ENCODE measurements around the gene ARL4D.

ARL4D gene

DNA sequence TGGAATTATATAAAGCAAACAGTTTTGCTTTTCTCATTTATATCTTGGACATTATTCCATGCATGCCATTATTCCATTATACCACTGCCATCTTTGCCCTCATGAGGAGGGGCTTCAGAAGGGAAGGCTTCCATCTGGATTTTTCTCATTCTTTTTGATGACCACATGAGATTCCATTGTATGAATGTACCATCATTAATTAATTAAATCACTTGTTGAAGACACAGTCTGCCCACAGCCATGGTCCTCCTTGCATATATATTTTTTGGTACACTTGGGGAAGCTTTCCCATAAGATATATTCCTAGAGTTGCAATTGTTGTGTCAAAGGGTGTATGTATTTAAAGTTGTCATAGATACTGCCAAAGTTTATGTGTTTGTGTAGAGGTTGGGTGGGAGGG, 7.1 kb downstream of the ARL4D start:
- no peaks in the 10 kb centered on the region for H3K27me3 ChIP-seq (ENCODE audit: insufficient read depth, poor library complexity, severe bottlenecking)
- DNase-seq (ENCODE audit: low spot score) (no peak), ATAC-seq (ENCODE audit: low read depth) (no peak)
- H3K27ac ChIP-seq (ENCODE audit: poor library complexity, severe bottlenecking), result no peak overlapping the region
- H3K36me3 ChIP-seq (ENCODE audit: low read depth), result peaks cover 18% of the 10 kb centered on the region
- TF ChIP-seq, protein P1, sequence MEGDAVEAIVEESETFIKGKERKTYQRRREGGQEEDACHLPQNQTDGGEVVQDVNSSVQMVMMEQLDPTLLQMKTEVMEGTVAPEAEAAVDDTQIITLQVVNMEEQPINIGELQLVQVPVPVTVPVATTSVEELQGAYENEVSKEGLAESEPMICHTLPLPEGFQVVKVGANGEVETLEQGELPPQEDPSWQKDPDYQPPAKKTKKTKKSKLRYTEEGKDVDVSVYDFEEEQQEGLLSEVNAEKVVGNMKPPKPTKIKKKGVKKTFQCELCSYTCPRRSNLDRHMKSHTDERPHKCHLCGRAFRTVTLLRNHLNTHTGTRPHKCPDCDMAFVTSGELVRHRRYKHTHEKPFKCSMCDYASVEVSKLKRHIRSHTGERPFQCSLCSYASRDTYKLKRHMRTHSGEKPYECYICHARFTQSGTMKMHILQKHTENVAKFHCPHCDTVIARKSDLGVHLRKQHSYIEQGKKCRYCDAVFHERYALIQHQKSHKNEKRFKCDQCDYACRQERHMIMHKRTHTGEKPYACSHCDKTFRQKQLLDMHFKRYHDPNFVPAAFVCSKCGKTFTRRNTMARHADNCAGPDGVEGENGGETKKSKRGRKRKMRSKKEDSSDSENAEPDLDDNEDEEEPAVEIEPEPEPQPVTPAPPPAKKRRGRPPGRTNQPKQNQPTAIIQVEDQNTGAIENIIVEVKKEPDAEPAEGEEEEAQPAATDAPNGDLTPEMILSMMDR (IDR thresholded peaks at IDR 0.05; ENCODE audit: poor library complexity, severe bottlenecking), result no peak
- H3K4me3 ChIP-seq (ENCODE audit: severe bottlenecking), result no peak overlapping the region
- H3K4me1 ChIP-seq (ENCODE audit: insufficient read depth, poor library complexity, severe bottlenecking), result peaks cover 27% of the 10 kb centered on the region
- H3K9me3 ChIP-seq (ENCODE audit: severe bottlenecking), result no peaks in the 10 kb centered on the region

DNA sequence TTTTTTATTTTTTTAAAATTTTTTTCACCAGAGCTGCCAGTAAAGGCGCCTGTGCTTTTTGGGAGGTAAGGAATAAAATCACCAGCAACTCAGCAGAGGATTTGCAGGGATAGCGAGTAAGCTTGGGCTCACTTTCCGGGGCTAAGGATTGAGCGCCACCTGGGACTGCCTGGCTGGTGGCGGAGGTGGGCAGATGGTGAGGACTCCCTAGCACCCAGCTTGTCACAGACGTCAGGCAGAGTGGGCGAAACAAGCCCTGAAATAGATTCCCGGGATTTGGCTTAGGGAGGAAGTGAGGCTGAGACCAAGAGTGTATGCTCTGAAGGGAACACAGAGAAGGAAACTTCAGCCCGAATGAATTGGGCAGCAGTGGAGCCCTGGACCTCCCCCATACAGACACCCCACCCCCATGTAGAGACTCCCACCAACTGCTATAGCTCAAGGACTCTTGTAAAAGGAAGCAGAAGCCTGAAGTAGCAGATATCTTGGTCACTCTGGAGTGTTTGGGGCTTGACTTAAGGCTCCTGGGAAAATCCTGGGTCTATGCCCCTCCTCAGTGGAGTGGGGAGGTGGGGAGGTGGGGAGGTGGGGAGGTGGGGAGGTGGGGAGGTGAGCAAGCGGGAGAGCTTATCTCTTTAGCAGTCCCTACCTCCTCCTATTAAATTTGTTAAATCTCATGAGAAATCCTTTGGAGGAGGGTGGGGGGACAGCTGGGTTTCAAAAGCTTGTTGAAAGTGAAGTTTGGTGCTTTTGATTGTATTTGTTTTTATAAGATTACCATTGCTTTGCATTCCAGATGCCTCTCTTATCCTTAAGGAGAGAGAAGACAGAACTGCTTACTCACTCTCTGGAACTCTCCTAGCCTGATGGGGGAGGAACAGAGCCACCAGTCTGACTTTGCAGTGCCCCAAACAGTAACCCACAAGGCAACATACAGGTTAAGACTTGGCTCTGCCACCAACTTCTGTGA, 8.2 kb downstream of the ARL4D start:
- TF ChIP-seq, protein P1 (IDR thresholded peaks at IDR 0.05; ENCODE audit: poor library complexity, severe bottlenecking), result no peak
- ATAC-seq (ENCODE audit: low read depth) (peak; percentile 55; the same call in 2 of the 3 replicates), DNase-seq (ENCODE audit: low spot score) (no peak)
- Histone ChIP-seq H3K27ac (ENCODE audit: poor library complexity, severe bottlenecking) (no peak overlapping the region), H3K27me3 (ENCODE audit: insufficient read depth, poor library complexity, severe bottlenecking) (no peaks in the 10 kb centered on the region), H3K9me3 (ENCODE audit: severe bottlenecking) (no peaks in the 10 kb centered on the region), H3K4me1 (ENCODE audit: insufficient read depth, poor library complexity, severe bottlenecking) (peaks cover 21% of the 10 kb centered on the region), H3K4me3 (ENCODE audit: severe bottlenecking) (no peak overlapping the region), H3K36me3 (ENCODE audit: low read depth) (peaks cover 7% of the 10 kb centered on the region)

DNA sequence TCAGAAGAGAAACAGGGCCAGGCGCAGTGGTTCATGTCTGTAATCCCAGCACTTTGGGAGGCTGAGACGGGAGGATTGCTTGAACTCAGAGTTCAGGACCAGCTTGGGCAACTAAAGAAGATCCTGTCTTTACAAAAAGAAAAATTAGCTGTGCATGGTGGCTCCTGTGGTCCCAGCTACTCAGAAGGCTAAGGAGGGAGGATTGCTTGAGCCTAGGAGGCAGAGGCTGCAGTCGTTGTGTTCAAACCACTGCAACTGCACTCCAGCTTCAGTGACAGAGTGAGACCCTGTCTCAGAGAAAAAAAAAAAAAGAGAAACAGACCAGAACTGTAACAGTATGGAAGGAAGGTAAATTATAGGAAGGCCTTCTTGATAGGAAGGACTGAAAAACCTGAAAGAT, 10.3 kb downstream of the ARL4D start:
- no peak for DNase-seq (ENCODE audit: low spot score)
- no peaks in the 10 kb centered on the region for H3K27me3 ChIP-seq (ENCODE audit: insufficient read depth, poor library complexity, severe bottlenecking)
- no peaks in the 10 kb centered on the region for H3K9me3 ChIP-seq (ENCODE audit: severe bottlenecking)
- TF ChIP-seq, protein P1 (IDR thresholded peaks at IDR 0.05; ENCODE audit: poor library complexity, severe bottlenecking), result no peak
- H3K36me3 ChIP-seq (ENCODE audit: low read depth), result no peaks in the 10 kb centered on the region
- no peak for ATAC-seq (ENCODE audit: low read depth)
- peak overlapping the region; percentile 15 for H3K27ac ChIP-seq (ENCODE audit: poor library complexity, severe bottlenecking)
- no peak overlapping the region for H3K4me3 ChIP-seq (ENCODE audit: severe bottlenecking)
- peaks cover 21% of the 10 kb centered on the region for H3K4me1 ChIP-seq (ENCODE audit: insufficient read depth, poor library complexity, severe bottlenecking)

DNA sequence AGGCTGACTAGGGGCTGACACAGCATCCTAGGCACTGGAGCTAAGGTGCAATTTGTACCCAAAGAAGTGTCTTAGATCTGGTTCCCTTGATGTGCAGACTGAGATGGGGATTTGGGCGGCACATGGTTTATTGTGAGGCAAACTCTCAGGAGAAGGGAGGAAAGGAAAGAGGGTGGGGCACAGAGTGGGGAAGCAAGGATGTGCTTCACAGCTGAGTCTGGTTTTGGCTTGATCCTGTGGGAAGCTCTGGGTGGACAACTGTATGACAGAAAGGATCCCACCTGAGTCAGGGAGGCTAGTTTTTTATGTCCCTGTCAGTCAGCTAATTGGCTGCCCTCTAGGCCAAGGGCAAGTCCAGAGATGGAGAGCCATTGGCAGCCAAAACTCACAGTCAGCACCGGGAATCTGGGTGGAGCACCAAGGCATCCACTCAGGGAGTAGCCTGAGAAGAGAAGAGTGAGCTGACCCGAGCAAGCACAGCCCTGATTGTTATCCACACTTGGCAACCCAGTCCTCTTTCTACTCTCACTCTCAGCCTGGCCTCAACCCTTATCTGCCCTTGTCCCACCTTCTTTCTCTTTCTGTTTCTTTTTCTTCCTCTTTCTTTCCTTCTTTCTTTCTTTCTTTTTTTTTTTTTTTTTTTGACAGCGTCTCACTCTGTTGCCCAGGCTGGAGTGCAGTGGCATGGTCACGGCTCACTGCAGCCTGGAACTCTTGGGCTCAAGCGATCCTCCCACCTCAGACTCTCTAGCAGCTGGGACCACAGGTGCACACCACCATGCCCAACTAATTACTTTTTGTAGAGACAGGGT, 12.0 kb downstream of the ARL4D start:
- no peak overlapping the region for H3K27ac ChIP-seq (ENCODE audit: poor library complexity, severe bottlenecking)
- no peak overlapping the region for H3K4me3 ChIP-seq (ENCODE audit: severe bottlenecking)
- ATAC-seq (ENCODE audit: low read depth) (no peak), DNase-seq (ENCODE audit: low spot score) (no peak)
- H3K27me3 ChIP-seq (ENCODE audit: insufficient read depth, poor library complexity, severe bottlenecking), result no peaks in the 10 kb centered on the region
- H3K9me3 ChIP-seq (ENCODE audit: severe bottlenecking), result no peaks in the 10 kb centered on the region
- H3K4me1 ChIP-seq (ENCODE audit: insufficient read depth, poor library complexity, severe bottlenecking), result peaks cover 21% of the 10 kb centered on the region
- TF ChIP-seq, protein P1 (IDR thresholded peaks at IDR 0.05; ENCODE audit: poor library complexity, severe bottlenecking), result no peak
- no peaks in the 10 kb centered on the region for H3K36me3 ChIP-seq (ENCODE audit: low read depth)

All from RWPE2 (cell line).